ENCODE results near the gene TDRD6.

DNA sequence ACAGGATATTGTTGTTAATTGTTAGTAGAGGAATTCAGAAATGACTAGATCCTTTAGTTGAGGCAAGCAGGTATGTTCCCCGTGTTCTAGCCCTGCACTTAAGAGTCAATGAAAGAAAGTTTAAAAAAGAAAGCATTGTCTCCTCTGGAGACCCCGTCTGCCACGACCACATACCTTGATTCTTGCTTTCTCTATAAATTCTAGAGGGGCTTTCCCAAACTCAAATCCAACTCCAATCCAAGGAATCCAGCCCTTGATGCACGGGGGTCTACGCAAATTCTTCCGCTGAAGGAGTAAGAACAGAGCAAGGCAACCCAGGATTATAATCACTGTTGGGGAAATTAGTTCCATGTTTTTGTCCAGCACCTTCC lies 35.5 kb upstream of the TDRD6 start:
- TF ChIP-seq ARNT (IDR thresholded peaks at IDR 0.05) (no peak), SUZ12 (IDR thresholded peaks at IDR 0.05) (no peak), NFRKB (IDR thresholded peaks at IDR 0.05) (no peak), SP1 (IDR thresholded peaks at IDR 0.05) (no peak), BHLHE40 (IDR thresholded peaks at IDR 0.05; ENCODE audit: borderline replicate concordance) (no peak)

Measured in HEK293T (cell line).